Middle frontal gyrus (tissue), 1 donor: ENCODE data around the gene KLHL40.
A peak's percentile ranks its signal among the peaks of the same experiment; 100 is the strongest.

Source experiments
- DNase-seq: peaks from one replicate; pipeline ENCODE4 v3.0.0-alpha.2; 2015; ENCODE audit warnings: low spot score; ENCODE audit errors: extremely low spot score

The KLHL40 gene

DNA sequence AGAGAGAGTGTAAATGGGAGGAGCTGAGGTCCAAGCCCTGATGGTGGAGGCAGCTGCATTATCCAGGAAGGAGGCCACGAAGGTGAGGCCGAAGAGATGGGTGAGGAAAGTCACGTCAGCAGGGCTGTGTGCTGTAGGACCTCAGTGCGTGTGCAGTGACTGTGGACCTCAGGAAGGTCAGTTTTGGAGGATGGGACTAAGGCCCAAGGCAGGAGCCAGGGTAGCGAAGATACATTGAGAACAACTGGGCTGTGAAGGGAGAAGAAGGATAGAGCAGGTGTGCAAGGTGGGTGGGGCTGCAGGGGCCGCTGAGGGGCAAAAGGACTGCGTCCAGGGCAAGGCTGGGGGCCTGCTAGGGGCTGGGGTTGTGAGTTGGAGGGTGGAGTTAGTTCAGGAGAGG, 4.9 kb downstream of the KLHL40 start:
- no peak for DNase-seq

DNA sequence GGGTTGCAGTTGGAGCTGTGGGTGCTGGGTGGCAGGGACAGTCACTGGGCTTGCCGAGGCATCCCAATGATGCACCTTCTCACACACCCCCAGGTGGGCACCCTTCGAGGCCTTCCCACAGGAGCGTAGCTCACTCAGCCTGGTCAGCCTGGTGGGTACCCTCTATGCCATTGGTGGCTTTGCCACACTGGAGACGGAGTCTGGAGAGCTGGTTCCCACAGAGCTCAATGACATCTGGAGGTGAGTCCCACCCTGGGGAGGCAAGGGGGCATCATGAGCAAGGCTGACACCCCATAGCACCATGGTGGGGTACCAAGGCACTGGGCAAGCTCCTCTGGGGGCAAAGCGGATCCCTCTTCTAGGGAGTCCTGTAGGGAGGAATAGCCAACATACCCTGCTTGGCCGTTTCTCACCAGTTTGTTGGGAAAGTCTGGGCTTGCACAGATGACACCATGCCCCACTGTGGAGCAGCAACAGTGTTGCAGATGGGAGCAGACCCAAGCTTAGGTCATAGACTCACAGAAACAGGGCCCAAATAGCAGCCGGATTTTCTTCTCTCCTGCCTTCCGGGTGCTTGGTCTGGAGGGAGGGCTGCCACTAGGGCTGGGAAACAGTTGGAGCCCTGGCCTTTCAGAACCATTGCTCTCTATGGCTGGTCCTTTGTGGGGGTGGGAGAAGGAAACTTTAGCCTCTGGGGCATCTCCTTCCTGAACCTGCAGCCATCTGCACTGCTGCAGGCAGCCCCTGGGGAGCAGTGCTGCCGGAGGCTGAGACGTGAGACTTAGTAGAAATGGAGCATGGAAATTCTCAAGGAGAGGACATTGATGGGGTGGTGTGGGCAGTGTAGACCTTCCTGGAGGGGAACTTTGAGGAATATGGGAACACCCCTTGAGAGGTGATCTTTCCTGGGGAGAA, 5.7 kb downstream of the KLHL40 start:
- DNase-seq: no peak

DNA sequence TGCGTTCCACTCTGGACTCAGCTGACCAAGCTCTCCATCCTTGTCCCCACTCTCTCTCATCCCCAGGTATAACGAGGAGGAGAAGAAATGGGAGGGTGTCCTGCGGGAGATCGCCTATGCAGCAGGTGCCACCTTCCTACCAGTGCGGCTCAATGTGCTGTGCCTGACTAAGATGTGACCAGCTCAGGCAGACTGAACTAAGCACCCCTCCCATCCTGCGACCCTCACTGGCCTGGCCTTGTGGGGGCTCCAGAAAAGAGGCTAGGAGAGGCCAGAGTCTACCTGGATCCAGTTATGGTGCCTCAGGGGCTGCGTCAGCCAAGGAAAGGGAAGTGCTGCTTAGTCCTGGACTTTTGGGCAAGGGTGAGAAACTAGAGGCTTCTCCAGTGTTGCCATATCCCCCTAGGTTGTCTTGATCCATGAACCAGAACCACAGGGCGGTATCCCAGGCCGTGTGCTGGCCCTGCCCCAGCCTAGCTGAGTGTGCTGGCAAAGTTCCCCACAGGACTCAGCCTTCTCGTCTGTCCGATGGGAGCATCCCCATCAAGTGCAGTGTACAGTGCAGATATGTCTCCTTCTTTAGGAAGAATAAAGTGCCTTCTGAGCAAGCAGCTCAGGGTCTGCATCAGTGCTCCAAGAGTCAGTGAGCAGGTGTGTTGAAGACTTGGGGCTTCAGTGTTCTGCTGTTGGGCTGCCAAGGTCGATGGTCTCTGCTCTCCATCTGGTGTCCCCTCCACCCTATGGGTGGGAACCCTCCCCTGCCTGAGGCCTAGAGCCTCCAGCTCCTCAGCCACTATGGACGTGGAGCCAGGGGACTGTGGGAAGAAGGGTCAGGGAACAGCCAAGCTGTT, 6.7 kb downstream of the KLHL40 start:
- no peak for DNase-seq

DNA sequence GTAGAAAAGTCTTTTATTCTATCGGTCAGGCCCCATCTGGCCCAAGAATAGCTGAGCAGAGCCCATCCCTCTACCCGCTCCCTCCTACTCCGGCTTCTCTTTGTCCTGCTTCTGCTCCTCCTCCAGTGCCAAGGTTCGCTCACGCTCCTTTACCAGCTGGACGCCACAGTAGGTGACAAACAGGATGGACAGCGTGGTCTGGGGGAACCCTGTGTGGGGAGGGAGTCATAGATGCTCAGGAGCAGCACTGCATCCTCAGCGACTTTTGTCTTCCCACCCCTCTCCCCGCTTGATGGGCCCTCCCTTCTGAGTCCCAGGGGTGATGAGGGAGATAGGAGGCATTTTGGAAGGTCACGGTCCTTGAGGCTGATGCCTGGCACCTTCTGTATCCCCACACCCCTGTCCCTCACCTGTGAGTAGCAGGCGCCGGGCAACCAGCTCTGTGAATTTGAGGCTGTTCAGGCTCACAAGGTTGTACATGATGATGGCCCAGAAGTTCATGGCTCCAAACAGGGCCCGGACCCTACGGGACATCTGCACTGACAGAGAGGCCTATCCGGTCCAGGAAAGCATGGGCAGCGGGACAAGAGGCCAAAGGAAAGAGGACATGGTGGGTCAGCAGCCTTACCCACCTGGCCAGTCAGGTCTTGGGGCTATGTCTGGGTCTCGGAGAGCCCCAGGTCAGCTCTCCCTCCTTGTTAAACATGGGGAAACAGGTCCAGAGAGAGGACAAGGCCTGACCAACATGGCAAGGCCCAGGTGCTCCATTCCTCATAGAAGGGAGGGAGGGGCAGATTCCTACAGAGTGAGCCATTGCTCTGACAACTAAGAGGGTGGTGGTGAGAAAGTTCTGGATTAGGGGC, 7.6 kb downstream of the KLHL40 start:
- DNase-seq: no peak

DNA sequence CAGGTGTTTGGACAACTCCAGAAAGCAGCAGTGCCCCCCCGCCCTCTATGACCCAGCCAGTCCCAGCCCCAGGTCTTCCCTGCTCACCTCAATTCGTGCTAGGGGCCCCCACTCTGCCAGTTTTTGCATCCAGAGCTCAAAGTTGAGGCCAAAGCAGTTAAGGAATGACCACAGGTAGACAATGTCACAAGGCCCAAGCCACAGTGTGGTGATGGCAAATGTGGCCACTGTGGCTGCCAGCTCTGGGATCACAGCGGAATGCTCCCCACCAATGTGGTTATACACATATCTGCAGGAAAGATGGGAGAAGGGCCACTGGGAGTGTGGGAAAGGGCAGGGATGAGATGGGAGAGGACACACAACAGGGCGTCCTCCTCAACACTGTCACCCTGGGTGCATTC, 8.2 kb downstream of the KLHL40 start:
- no peak for DNase-seq

DNA sequence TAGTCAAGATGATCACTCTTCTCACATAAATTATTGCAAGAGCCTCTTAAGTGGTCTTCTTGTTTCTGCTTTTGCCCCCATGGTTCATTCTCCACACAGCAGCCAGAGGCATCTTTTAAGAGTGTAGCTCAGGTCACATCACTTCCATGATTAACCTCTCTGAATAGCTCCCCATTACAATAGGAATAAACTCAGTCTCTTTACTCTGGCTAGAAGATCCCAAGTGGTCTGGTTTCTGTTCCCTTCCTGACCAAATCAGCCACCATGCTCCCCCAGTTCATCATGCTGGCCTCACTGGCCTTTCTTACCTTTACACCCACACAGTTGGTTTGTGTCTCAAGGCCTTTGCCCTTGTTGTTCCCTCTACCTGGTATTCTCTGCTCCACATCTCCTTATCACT, 9.0 kb downstream of the KLHL40 start:
- no peak for DNase-seq

DNA sequence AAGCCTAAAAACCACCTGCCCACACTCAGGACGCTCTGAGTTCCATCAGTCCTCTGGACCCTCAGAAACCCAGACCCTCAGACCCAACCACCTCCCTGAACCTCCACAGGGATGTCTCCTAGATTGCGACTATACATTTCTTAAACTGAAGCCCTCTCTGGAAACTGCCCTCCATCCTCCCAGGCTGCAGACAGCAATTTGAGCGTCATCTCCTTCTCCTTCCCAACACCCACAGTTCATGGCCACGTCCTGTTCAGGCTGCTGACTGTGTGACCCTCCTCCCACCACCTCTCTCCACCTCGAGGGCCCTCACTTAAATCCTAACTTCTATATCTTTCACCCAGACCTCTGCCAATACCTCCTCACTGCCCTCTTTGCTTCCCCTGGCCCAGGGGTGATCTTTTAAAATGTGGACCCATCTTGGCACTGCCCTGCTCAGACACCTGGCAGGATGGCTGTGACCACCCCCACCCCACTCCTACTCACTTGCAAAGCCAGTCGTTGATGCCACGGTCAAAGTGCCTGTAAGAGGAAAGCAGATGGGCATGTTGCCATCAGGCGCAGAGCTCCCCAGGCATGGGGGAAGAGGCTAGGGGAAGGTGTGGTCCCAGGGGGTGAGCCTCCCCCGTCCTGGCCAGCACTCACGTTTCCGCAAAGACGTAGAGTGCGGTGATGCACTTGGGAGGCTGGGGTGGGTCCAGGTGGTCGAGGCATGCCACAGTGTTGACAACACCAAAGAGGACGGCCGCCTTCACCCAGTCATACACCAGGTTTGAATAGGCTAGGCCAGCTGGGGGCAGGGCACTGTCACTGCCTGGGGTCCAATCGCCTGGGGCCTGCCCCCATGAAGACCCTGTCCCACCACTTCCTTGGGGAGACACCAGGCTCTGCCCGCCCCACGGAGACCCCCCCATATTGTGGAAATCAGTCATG, 11.3 kb downstream of the KLHL40 start:
- DNase-seq: no peak

DNA sequence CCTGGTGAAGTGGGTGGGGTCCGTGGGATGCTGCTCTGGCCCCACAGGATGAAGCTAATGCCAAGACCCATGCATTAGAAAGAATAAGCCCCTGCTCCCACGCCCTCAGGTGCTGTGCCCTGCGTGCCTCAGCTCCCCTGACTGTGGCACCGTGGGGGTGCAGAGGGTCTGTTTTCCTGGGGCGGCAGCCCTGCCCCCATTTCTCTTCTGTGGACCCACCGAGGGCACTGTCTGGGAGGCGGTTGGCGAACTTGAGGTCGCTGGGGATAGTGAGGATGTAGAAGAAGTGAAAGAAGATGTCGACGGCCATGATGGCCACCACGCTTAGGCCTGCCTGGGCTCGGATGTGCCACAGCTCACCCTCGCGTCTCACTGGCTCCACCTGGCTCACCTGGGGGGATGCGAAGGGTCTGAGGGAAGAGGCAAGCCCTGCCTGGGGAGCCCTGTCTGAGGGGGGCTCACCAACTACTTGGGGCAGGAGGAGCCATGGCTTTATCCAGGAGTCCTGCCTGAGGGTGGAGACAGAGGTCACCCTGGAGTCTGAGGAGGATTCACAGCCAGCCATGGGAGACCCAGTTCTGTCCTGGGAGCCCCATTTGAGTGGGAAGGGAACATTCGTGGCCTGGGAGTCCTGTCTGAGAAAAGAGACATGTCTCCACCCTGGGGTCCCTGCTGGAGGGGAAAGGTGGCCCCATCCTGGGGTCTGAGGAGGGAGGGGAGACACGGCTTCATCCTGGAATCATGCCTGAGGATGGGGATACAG, 12.1 kb downstream of the KLHL40 start:
- no peak for DNase-seq

DNA sequence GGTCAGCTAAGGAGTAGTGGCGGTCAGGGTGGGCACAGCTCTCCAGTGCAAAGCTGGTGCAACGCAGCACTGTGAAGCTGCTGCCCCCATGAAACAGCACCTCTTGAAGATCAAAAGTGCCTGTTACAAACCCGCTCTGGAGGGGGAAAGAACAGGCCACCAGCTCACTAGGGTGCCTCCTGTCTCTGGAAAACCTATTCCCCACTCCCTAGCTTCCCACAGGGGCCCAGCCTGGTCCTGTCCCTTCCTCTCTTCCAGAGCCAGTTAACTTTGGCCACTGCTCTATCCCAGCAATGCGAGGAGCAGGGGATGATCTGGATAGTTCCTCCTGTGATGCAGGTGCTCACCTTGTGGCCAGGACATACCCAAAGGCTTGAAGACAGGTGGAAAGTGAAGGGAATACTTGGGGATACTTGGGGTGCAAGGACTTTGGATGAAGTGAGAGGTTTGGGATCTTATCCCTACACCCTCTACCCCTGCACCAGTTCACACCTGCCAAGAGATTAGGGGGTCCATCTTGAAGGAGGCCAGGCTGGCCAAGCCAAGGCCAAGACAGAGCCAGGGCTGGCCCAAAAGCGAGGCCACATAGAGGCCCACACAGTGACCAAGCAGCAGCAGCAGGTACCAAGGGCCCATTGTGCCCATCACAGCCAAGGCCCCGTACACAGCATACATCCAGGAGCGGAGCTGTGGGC, 13.0 kb downstream of the KLHL40 start:
- no peak for DNase-seq

DNA sequence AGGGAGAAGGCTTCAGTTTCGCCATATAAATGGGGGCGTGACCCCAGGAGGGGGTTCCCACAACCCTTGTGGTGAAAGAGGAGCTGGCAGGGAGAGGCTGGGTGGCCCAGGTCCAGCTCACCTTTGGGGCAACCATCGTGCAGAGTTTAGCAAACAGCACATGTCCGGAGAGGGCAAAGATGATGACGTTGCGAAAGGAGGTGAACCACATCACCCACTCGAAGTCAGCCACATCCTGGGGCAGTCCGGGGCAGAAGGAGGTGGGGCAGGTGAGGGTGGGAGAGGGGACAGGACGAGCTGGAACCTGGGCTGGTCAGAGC, 13.5 kb downstream of the KLHL40 start:
- no peak for DNase-seq

DNA sequence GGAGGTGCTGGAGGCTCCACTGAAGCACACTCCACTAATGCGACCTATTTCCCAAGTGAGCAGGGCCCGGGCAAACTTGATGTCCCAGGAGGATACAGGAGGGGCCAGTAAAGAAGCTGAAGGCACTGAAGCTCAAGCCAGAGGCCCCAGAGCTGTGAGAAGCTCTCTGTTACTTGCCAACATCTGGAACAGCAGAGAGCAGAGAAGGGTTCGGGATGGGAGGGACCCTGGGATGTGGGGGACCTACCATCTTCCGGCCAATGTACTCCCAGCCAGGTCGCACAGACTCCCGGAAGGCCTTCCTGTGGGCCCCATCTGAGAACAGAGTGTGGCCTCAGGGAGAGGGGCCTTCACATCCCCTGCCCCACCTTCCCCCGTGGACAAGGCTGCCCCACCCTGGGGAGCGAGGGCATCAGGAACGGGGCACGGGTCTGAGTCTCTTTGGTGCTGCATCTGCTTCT, 14.2 kb downstream of the KLHL40 start:
- DNase-seq: no peak

DNA sequence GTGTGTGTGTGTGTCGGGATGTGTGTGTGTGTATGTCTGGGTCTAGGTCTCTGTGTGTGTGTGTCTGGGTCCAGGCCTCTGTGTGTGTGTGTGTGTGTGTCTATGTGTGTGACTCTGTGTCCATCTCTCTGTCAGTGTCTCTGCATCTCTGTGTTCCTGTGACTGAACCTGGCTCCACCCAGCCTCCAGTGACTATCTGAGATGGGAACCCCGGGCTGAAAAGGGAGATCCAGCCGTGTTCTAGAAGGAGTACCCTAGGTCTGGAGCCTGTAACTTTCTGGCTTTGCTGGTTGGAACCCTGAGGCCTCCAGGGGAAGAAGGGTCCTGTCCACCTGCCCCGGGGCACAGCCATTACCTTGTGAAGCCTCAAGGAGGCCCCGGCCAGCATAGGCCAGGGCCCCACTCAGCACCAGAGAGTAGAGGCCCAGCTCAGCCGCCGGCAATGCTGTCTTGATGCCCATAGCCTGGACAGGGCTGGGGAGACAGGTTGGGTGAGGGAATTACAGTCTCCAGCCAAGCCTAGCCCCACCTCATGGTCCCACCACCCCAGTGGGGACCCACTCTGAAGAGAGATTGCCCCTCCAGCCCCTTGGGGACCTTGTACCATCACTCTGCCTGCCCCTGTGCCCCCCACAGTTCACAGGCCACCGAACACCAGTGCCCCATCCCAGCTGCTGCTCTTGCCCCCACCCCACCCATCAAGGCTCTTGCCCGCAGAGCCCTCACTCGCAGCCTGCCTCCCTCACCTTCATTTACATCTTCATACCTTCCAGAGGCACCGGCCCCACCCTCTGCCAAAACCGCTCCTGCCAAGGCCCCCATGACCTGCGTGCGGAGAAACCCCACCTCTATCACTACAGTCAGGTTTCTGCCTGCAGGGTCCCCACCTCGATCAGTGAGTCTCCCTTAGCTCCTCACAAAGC, 15.3 kb downstream of the KLHL40 start:
- DNase-seq: no peak

DNA sequence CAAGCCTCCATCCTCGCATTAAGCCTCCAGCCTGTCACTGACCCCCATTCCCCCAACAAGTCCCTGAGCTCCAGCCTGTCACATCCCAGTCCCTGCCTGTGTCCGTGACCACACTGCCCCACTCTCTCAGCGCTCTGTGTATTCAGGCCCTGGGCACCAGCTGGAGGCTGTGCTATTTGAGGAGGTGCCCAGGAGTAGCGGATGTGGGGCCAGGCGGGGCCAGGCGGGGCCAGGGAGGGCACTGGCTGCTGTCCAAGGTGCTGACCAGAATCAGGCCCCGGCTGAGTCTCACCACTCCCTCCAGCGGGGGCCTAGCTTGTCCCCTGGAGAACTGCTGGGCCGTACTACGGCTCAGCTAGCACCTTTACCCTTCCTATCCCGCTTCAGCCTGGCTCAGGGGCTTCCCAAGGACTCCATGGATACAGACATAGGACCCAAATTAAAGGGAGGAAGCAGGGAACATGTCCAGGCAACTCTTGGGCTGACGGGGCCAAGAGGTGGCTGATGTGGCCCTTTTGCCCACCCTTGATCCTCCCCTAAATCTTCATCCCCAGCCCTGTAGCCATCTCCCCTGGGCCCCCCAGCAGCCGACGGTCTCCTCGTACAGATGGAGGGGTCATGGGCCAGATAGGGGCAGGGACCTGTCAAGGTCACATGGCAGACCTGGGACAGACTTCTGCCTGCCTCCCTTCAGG, 16.2 kb downstream of the KLHL40 start:
- peak; percentile 67 for DNase-seq

DNA sequence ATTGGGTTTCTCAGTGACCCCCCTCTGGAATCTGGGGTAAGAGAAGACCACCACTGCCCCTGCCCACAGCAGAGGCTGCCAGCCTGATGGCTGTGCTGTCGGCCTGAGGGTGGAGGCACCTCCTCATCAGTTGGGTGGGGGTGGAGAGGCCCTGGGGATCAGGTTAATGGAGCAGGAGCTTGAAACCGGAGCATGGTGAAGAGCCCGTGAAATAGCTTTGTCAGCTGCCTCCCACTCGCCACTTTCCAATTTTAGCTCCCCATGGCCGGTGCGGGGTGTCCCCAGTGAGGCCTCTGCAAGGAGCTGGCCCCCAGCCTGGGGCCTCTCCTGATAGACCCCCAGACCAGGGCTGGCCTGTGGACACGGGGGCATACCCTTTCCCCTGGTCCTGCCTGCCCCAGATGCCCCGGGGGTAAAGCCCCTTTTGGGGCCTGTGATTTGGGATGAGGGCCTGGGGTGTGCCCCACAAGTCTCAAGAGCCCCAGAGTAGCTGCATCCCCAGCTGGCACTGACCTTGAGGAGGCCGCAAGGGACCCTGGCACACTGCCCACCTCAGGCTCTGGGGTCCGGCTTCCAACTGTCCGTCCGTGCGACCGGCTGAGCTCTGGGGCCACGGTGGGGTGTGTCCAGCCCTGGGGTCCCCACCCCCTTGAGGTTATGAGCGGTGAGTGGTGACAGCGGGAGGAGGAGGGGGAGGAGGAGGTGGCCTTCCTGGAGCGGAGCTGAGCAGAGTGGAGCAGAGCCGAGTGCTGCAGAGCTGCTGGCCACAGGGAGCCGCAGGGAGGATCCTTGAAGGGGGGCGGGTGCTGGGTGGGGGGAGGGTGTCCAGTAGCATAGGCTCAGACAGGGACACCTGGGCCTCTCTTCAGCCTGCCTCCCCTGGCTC, 17.0 kb downstream of the KLHL40 start, which contains the start of gene HHATL:
Gene HHATL, minus strand, starts transcription at position 733 of the 886 bp plus-strand sequence. CDS start 1,972 bp downstream, outside the sequence.
- DNase-seq: no peak

DNA sequence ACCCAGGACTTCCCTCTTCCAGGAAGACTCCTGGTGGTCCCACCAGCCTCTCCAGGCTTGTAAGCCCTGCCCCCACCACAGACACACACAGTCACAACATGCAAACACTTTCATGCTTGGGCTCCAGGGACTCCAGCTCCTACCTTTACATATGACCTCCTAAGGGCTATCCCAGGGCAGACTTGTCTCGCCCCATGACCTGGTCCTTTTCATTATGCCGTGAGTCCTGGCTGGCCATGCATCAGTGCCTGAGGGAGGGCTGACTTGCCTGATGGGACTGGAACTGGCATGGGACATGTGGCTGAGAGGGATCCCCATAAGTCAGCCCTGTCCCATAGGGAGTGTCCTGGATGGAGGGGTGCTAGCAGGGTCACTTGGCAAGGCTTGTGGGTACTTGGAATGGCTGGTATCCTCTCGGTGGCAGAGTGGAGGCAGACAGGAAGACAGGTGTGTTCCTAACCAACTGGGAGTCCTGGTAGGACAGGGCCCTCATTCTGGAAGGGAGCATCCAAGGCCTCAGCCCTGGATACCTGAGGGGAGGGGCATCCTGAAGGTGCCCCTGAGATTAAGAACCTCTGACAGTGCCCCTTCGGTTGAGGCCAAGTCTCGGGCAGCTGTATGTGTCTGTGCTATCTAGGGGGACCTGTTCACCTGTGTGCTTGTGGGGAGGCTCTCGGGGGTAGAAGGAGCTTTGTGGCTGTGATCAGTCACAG, 17.8 kb downstream of the KLHL40 start:
- DNase-seq: no peak

DNA sequence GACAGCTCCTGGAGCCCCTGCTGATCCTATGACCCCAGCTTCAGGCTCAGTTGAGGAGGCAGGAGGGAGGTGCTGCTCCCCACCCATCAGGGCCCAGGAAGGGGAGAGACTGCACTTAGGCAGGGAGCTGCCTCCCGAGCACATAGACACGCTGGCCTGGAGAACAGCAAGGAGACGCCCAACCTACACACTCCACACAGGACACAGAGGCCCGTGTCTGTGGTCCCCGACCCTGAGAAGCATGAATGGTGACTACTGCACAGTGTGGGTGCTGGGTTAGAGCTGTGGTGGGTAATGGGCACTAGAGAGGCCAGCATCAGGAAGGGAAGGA, 18.3 kb downstream of the KLHL40 start:
- DNase-seq: no peak
